Cardiac muscle cell (in vitro differentiated cells and primary cell): ENCODE results near the gene CTNNB1. TPM values are rescaled to one million over a fixed set of nuclear protein-coding genes. Genes with fewer than 3 reads are reported as not detected.

Experiments
- DNase-seq, 2 donors: peaks; one replicate each; pipeline versions ENCODE4 v3.0.0 to v3.0.0-alpha.2; 2010 to 2017; ENCODE audit warnings: low read depth in 1 of 2, low spot score in 1 of 2
- H3K27ac ChIP-seq: fragments of 200-600 bp; sonication (generic); 2 replicates; pipeline ENCODE4 v1.5.1; 2016
- H3K27me3 ChIP-seq: fragments of 200-600 bp; sonication (generic); 2 replicates; pipeline ENCODE4 v1.6.0; 2016; ENCODE audit warnings: control low read depth
- H3K36me3 ChIP-seq: fragments of 200-600 bp; sonication (generic); 2 replicates; pipeline ENCODE4 v1.5.1; 2016; ENCODE audit warnings: control low read depth
- H3K4me1 ChIP-seq: fragments of 200-600 bp; sonication (generic); 2 replicates; pipeline ENCODE4 v1.8.1; 2017; ENCODE audit warnings: low read depth, mild to moderate bottlenecking, mixed run types
- H3K4me3 ChIP-seq: fragments of 200-600 bp; sonication (generic); 2 replicates; pipeline ENCODE4 v1.5.1; 2016; ENCODE audit warnings: mild to moderate bottlenecking
- H3K9me3 ChIP-seq: fragments of 200-600 bp; sonication (generic); 2 replicates; pipeline ENCODE4 v1.5.1; 2017; ENCODE audit warnings: low read depth, mild to moderate bottlenecking, control low read depth
- CTCF ChIP-seq: IDR thresholded peaks from 2 replicates; pipeline ENCODE4 v1.5.1; 2012; ENCODE audit warnings: low read depth, mild to moderate bottlenecking, low read length
- polyA plus RNA-seq: library from polyadenylated mRNA; unstranded; fragments of >200 nt; fragmentation: Nextera tagmentation; extraction: Ambion mirVana; gene quantifications from 2 replicates; pipeline ENCODE4 v1.2.1, GENCODE V29; 2016
- total RNA-seq: library from RNA; depleted of rRNA; stranded (reverse); fragments of >200 nt; gene quantifications from 2 replicates; pipeline ENCODE4 v1.2.3, GENCODE V29; 2016

CTNNB1 gene
- total and polyA plus RNA-seq, 2 experiments from 2014 or later: 213 to 574 TPM

- TF ChIP-seq CTCF: peak; percentile 12
These were observed 87.0 kb downstream of the CTNNB1 start for GRCh38 chr3:41286305-41286704.

GRCh38 chr3:41288785-41289184 lies 89.5 kb downstream of the CTNNB1 start:
- no peak overlapping the region for H3K4me3 ChIP-seq
- no peak for TF ChIP-seq CTCF
- no peaks in the 10 kb centered on the region for H3K36me3 ChIP-seq
- DNase-seq: no peak
- no peaks in the 10 kb centered on the region for H3K27me3 ChIP-seq
- no peak overlapping the region for H3K27ac ChIP-seq
- no peaks in the 10 kb centered on the region for H3K9me3 ChIP-seq
- peaks cover 7% of the 10 kb centered on the region for H3K4me1 ChIP-seq

More at GRCh38 chr3:41286305-41286704, 87.0 kb downstream of the CTNNB1 start:
- no peaks in the 10 kb centered on the region for H3K27me3 ChIP-seq
- peaks cover 7% of the 10 kb centered on the region for H3K4me1 ChIP-seq
- H3K27ac ChIP-seq: no peak overlapping the region
- H3K9me3 ChIP-seq: no peaks in the 10 kb centered on the region
- no peaks in the 10 kb centered on the region for H3K36me3 ChIP-seq
- no peak overlapping the region for H3K4me3 ChIP-seq
- DNase-seq: no peak
